Urinary bladder (tissue), 4 donors: Measurements from ENCODE around the gene PEPD. TPM values are rescaled to one million over a fixed set of nuclear protein-coding genes. Genes with fewer than 3 reads are reported as not detected.

Experiments used
- DNase-seq: peaks from one replicate; pipeline ENCODE4 v3.0.0-alpha.2; 2015; ENCODE audit errors: extremely low spot score
- H3K27ac ChIP-seq: one replicate; pipeline ENCODE4 v1.5.1; 2013; ENCODE audit warnings: low read depth, mild to moderate bottlenecking, moderate library complexity
- H3K36me3 ChIP-seq: one replicate; pipeline ENCODE4 v1.6.1; 2013; ENCODE audit warnings: mild to moderate bottlenecking, moderate library complexity; ENCODE audit not compliant: insufficient read depth
- H3K4me1 ChIP-seq: one replicate; pipeline ENCODE4 v1.6.1; 2013; ENCODE audit warnings: mild to moderate bottlenecking, moderate library complexity; ENCODE audit not compliant: insufficient read depth
- H3K4me3 ChIP-seq: one replicate; pipeline ENCODE4 v1.5.1; 2013; ENCODE audit warnings: low read depth, low read length
- WGBS: extraction: QIAGEN DNeasy Blood & Tissue Kit; methylation state at CpG from one replicate; pipeline ENCODE4 v1.1.7; 2013; 5-methylcytosine and 5-hydroxymethylcytosine counted together
- polyA plus RNA-seq: library from polyadenylated mRNA; stranded (reverse); fragments of 200-250 nt; gene quantifications from one replicate; pipeline ENCODE4 v1.2.3, GENCODE V29; 2013
- total RNA-seq: library from RNA; depleted of rRNA; stranded (reverse); fragments of >200 nt; gene quantifications from one replicate; pipeline ENCODE4 v1.2.3, GENCODE V29; 2014
- donor health status: healthy with polysubstance abuse.
- donor health status: healthy.

PEPD gene
- total and polyA plus RNA-seq, 2 donors = 24.2 to 85.0 TPM

- WGBS = 79% methylated on average over 5 of the region's 5 CpGs
- Histone ChIP-seq H3K4me1 (no peaks in the 10 kb centered on the region), H3K4me3 (no peak overlapping the region), H3K27ac (no peak overlapping the region), H3K36me3 (no peaks in the 10 kb centered on the region)
- DNase-seq = no peak
These were observed 17.5 kb downstream of the PEPD start for GRCh38 chr19:33504058-33504444.

GRCh38 chr19:33503433-33504057 is 18.0 kb downstream of the PEPD start:
- Histone ChIP-seq H3K27ac (no peak overlapping the region), H3K4me3 (no peak overlapping the region), H3K36me3 (no peaks in the 10 kb centered on the region), H3K4me1 (no peaks in the 10 kb centered on the region)
- 84% methylated on average over 21 of the region's 21 CpGs for WGBS
- no peak for DNase-seq

- no peak for DNase-seq
- no peak overlapping the region for H3K4me3 ChIP-seq
- H3K4me1 ChIP-seq = no peaks in the 10 kb centered on the region
- H3K27ac ChIP-seq = no peak overlapping the region
- H3K36me3 ChIP-seq = no peaks in the 10 kb centered on the region
- WGBS = 80% methylated on average over 6 of the region's 6 CpGs
These were observed 18.6 kb downstream of the PEPD start for GRCh38 chr19:33503030-33503429.

GRCh38 chr19:33502521-33502920 is 19.1 kb downstream of the PEPD start:
- H3K4me1 ChIP-seq = no peaks in the 10 kb centered on the region
- no peak overlapping the region for H3K4me3 ChIP-seq
- no peak for DNase-seq
- WGBS = 95% methylated on average over 4 of the region's 4 CpGs
- H3K36me3 ChIP-seq = no peaks in the 10 kb centered on the region
- no peak overlapping the region for H3K27ac ChIP-seq

DNA sequence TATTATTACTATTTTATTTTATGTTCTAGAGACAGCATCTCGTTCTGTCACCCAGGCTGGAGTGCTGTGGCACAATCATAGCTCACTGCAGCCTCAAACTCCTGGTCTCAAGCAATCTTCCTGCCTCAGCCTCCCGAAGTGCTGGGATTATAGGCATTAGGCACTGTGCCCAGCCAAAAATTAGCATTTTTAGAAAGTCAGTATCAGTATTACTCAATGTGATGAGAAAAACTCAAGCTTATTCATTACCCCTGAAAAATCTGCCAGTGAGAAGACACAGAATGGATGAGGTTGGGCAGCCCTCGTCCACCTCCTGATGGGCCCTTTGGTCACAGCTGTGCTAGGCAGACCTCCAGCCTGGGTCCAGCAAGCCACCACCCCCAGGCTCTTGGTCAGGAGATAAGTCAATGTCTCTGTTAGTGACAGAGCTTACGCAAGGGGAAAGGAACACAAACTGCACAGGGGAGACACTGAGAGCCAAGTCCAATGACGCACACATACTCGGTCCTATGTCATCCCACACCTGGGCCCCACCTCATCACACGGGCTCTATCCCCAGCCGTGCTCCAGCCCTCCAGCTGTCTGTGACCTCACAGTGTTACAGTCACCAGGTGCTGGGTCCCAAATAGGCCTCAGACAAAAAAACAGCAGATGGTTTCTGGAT is 19.8 kb downstream of the PEPD start:
- DNase-seq = no peak
- H3K4me3 ChIP-seq = no peak overlapping the region
- no peaks in the 10 kb centered on the region for H3K4me1 ChIP-seq
- no peak overlapping the region for H3K27ac ChIP-seq
- WGBS = 91% methylated on average over 8 of the region's 8 CpGs
- no peaks in the 10 kb centered on the region for H3K36me3 ChIP-seq

- DNase-seq = no peak
- WGBS = 94% methylated on average over 8 of the region's 8 CpGs
- Histone ChIP-seq H3K4me3 (no peak overlapping the region), H3K36me3 (peaks cover 3% of the 10 kb centered on the region), H3K4me1 (no peaks in the 10 kb centered on the region), H3K27ac (no peak overlapping the region)
These were observed 20.6 kb downstream of the PEPD start for GRCh38 chr19:33500991-33501390.

DNA sequence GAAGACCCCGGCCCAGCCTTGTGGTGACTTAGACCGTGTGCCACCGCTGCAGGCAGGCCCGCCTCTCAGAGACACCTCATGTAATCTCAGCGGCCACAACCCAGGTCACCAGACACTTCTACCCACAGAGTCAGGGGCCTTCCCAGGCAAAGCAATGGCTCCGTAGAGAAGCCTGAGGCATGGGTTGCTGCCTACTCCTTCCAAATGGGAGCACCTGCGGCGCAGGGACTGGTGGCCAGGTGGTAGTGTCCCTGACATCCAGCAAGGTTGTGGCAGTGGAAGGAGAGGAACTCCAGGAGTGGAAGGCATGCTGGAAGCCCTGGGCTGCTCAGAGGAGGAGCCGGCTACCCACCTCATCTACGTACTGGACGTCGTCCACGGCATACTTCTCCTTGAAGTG is 21.0 kb downstream of the PEPD start:
- H3K36me3 ChIP-seq = peaks cover 3% of the 10 kb centered on the region
- no peak for DNase-seq
- no peak overlapping the region for H3K27ac ChIP-seq
- H3K4me3 ChIP-seq = no peak overlapping the region
- no peaks in the 10 kb centered on the region for H3K4me1 ChIP-seq
- 97% methylated on average over 13 of the region's 13 CpGs for WGBS

GRCh38 chr19:33499671-33500506 is 21.7 kb downstream of the PEPD start:
- Histone ChIP-seq H3K4me1 (no peaks in the 10 kb centered on the region), H3K4me3 (no peak overlapping the region), H3K27ac (no peak overlapping the region), H3K36me3 (peaks cover 3% of the 10 kb centered on the region)
- 85% methylated on average over 13 of the region's 13 CpGs for WGBS
- no peak for DNase-seq

- Histone ChIP-seq H3K4me1 (no peaks in the 10 kb centered on the region), H3K4me3 (no peak overlapping the region), H3K36me3 (peaks cover 3% of the 10 kb centered on the region), H3K27ac (no peak overlapping the region)
- no peak for DNase-seq
- 71% methylated on average over 6 of the region's 6 CpGs for WGBS
These were observed 22.3 kb downstream of the PEPD start for GRCh38 chr19:33499248-33499647.

DNA sequence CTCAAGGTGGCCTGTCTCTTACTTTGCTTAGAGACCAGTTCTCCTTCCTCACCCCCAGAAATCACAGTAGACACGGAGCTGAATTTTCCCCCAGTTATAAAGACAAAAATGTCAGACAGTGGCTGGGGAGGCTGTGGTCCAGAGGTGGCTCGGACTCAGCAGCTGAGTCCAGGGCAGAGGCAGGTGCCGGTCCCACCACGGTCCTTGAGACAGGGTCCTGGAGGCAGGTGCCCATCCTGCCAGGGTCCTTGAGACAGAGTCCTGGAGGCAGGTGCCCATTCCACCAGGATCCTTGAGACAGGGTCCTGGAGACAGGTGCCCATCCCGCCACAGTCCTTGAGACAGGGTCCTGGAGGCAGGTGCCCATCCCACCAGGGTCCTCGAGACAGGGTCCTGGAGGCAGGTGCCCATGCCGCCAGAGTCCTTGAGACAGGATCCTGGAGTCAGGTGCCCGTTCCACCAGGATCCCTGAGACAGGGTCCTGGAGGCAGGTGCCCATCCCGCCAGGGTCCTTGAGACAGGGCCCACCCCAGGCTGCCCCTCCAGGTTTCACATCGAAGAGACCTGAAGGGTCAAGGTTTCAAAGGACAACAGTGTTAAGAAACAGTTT is 23.1 kb downstream of the PEPD start:
- DNase-seq = no peak
- 87% methylated on average over 10 of the region's 10 CpGs for WGBS
- Histone ChIP-seq H3K36me3 (peaks cover 3% of the 10 kb centered on the region), H3K4me1 (no peaks in the 10 kb centered on the region), H3K4me3 (no peak overlapping the region), H3K27ac (no peak overlapping the region)

GRCh38 chr19:33497778-33498175 is 23.8 kb downstream of the PEPD start:
- 92% methylated on average over 12 of the region's 12 CpGs for WGBS
- peaks cover 3% of the 10 kb centered on the region for H3K36me3 ChIP-seq
- H3K27ac ChIP-seq = no peak overlapping the region
- H3K4me3 ChIP-seq = no peak overlapping the region
- H3K4me1 ChIP-seq = no peaks in the 10 kb centered on the region
- no peak for DNase-seq

- 92% methylated on average over 15 of the region's 15 CpGs for WGBS
- Histone ChIP-seq H3K4me3 (no peak overlapping the region), H3K4me1 (no peaks in the 10 kb centered on the region), H3K36me3 (peaks cover 3% of the 10 kb centered on the region), H3K27ac (no peak overlapping the region)
- no peak for DNase-seq
These were observed 24.3 kb downstream of the PEPD start for GRCh38 chr19:33497131-33497777.
